Measurements from ENCODE around the gene SCN8A. TPM values are rescaled to one million over a fixed set of nuclear protein-coding genes. Genes with fewer than 3 reads are reported as not detected.

SCN8A gene
- total and polyA plus RNA-seq, 2 experiments from 2014 or later = 4.6 to 23.9 TPM

DNA sequence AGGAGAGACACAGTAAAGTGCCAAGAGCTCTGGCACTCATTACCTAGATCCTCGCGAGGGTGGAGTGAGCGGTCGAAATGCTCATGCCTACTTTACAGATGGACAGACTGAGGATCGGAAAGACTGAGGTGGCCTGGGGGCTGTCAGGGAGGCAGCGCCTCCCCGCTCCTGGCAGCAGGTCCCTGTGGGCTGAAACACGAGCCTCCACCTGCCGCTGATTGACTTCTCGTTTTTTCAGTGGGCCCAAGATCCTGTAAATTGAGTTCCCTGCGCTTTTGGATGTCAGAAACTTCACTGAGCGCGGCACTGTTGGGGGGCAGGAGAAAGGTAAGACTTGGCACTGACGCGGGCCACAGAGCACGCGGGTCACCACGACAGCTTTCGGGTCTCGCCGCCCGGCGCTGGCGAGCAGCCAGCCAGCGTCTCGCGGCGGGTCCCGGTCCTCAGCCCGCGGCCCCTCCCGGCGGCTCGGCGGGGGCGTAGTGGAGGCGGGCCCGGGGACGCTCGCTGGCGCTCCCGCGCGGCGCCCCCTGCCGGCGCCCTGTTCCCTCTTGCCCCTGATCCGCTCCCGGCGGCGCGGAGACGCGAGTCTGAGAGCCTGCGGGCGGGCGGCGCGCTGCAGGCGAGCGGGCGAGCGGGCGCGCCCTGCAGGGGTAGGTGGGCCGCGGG lies 552 bp upstream of the SCN8A start:
- peak overlapping the region; percentile 45; the same call in 1 of the 2 replicates for H3K27ac Mint-ChIP-seq
- peak; percentile 94 for DNase-seq (ENCODE audit: low spot score)
- H3K4me3 Mint-ChIP-seq = peak overlapping the region; percentile 84
- Histone ChIP-seq H3K27ac (ENCODE audit: low read depth) (no peak overlapping the region), H4K20me1 (replicated peaks; ENCODE audit: insufficient read depth) (peaks cover 18% of the 10 kb centered on the region), H3K36me3 (ENCODE audit: insufficient read depth) (no peaks in the 10 kb centered on the region), H3K4me3 (peak overlapping the region; percentile 79), H3K9me2 (ENCODE audit: insufficient read depth) (no peaks in the 10 kb centered on the region), H3K4me2 (peak overlapping the region; percentile 89), H3K27me3 (ENCODE audit: insufficient read depth) (peaks cover 15% of the 10 kb centered on the region; the same call in 1 of the 2 replicates), H3F3A (replicated peaks; ENCODE audit: low read depth) (no peaks in the 10 kb centered on the region; the same call in 1 of the 2 replicates), H3K79me2 (replicated peaks; ENCODE audit: insufficient read depth) (peaks cover 35% of the 10 kb centered on the region), H2AFZ (peak overlapping the region; percentile 95), H3K4me1 (ENCODE audit: insufficient read depth) (peaks cover 26% of the 10 kb centered on the region)
- TF ChIP-seq EZH2 (IDR thresholded peaks at IDR 0.05; ENCODE audit: low read depth, unreplicated experiment) (no peak), CTCF (conservative IDR thresholded peaks at IDR 0.05; ENCODE audit: low read depth in 2 of 2) (peak in 1 of 2 experiments; percentile 71; a peak in 2 of 4 replicates), ZNF114 (CRISPR knock-in tag; IDR thresholded peaks at IDR 0.05) (no peak), EZH2phosphoT487 (IDR thresholded peaks at IDR 0.05; ENCODE audit: unreplicated experiment) (no peak), POLR2AphosphoS5 (IDR thresholded peaks at IDR 0.05; ENCODE audit: low read depth) (peak; percentile 14; the same call in 1 of the 2 replicates), JUNB (IDR thresholded peaks at IDR 0.05; ENCODE audit: unreplicated experiment) (no peak), CREB1 (CRISPR knock-in tag; IDR thresholded peaks at IDR 0.05; ENCODE audit: low read depth) (no peak)
- TF ChIP-seq, protein P1, sequence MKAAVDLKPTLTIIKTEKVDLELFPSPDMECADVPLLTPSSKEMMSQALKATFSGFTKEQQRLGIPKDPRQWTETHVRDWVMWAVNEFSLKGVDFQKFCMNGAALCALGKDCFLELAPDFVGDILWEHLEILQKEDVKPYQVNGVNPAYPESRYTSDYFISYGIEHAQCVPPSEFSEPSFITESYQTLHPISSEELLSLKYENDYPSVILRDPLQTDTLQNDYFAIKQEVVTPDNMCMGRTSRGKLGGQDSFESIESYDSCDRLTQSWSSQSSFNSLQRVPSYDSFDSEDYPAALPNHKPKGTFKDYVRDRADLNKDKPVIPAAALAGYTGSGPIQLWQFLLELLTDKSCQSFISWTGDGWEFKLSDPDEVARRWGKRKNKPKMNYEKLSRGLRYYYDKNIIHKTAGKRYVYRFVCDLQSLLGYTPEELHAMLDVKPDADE (IDR thresholded peaks at IDR 0.05) = no peak
- H3K36me3 Mint-ChIP-seq (ENCODE audit: low read depth) = peaks cover 4% of the 10 kb centered on the region; the same call in 1 of the 3 replicates
- peaks cover 29% of the 10 kb centered on the region for H3K4me1 Mint-ChIP-seq
- H3K9me3 Mint-ChIP-seq = no peaks in the 10 kb centered on the region; the same call in 2 of the 3 replicates
- peaks cover 16% of the 10 kb centered on the region for H3K27me3 Mint-ChIP-seq (ENCODE audit: insufficient read depth, low read depth, poor library complexity)
- ATAC-seq = peak; percentile 76

DNA sequence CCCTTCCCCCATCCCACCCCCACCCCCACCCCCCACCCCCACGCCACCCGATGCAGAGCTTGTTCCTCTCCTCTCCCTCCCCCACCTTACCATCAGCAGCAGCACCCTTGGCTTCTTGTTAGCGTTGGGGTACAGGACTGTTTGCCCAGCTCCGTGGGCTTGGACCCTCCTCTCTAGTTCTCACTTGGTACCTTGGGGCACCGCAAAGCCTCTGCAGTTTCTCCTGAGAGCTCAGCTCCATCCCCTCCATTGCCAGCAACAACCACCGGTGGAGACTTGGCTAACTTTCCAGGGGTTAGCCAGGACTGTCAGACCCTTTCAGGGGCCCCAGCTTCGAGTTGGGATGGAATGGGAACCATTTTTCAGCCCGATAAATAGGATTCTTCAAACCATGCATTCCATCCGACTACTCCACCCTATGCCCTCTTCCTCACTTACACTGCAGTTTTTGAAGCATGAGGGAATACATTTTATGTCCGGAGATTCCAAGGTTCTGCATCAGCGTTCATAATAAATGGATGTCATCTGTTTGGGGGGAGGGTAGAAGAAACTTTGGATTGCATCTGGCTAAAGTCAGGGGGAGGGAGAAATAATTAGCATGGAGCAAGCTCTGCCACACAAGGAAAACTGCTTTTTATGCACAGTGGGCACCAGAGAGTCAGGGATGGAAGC lies 1.1 kb downstream of the SCN8A start:
- Mint-ChIP-seq H3K4me1 (peaks cover 39% of the 10 kb centered on the region), H3K9me3 (no peaks in the 10 kb centered on the region; the same call in 2 of the 3 replicates), H3K27me3 (ENCODE audit: insufficient read depth, low read depth, poor library complexity) (peaks cover 16% of the 10 kb centered on the region), H3K4me3 (peak overlapping the region; percentile 93), H3K27ac (no peak overlapping the region; the same call in 1 of the 2 replicates), H3K36me3 (ENCODE audit: low read depth) (peaks cover 4% of the 10 kb centered on the region; the same call in 1 of the 3 replicates)
- Histone ChIP-seq H3K27ac (ENCODE audit: low read depth) (no peak overlapping the region), H3K79me2 (replicated peaks; ENCODE audit: insufficient read depth) (peaks cover 52% of the 10 kb centered on the region), H3K27me3 (ENCODE audit: insufficient read depth) (peaks cover 15% of the 10 kb centered on the region; the same call in 1 of the 2 replicates), H3K9me2 (ENCODE audit: insufficient read depth) (no peaks in the 10 kb centered on the region), H3K4me3 (peak overlapping the region; percentile 97), H3K4me1 (ENCODE audit: insufficient read depth) (peaks cover 28% of the 10 kb centered on the region), H2AFZ (no peak overlapping the region), H4K20me1 (replicated peaks; ENCODE audit: insufficient read depth) (peaks cover 33% of the 10 kb centered on the region), H3F3A (replicated peaks; ENCODE audit: low read depth) (no peaks in the 10 kb centered on the region; the same call in 1 of the 2 replicates), H3K4me2 (peak overlapping the region; percentile 88), H3K36me3 (ENCODE audit: insufficient read depth) (no peaks in the 10 kb centered on the region)
- peak; percentile 65 for DNase-seq (ENCODE audit: low spot score)
- peak; percentile 16 for ATAC-seq
- TF ChIP-seq, protein P1 (IDR thresholded peaks at IDR 0.05) = no peak
- TF ChIP-seq EZH2phosphoT487 (IDR thresholded peaks at IDR 0.05; ENCODE audit: unreplicated experiment) (no peak), JUNB (IDR thresholded peaks at IDR 0.05; ENCODE audit: unreplicated experiment) (no peak), POLR2AphosphoS5 (IDR thresholded peaks at IDR 0.05; ENCODE audit: low read depth) (no peak), REST (IDR thresholded peaks at IDR 0.05; ENCODE audit: unreplicated experiment) (no peak), NANOG (IDR thresholded peaks at IDR 0.05; ENCODE audit: borderline replicate concordance) (no peak), ZNF331 (CRISPR knock-in tag; IDR thresholded peaks at IDR 0.05; ENCODE audit: low read depth) (no peak), CTCF (conservative IDR thresholded peaks at IDR 0.05; ENCODE audit: low read depth in 2 of 2) (no peak)

Data from GM23338 (cell line).